Peyer's patch (tissue), 4 donors: ENCODE measurements around the gene PDIA3.

Source experiments
- POLR2A ChIP-seq, 2 donors: fragments of 450-650 bp; IDR thresholded peaks; one replicate each; pipeline ENCODE4 v1.5.1; 2017; ENCODE audit warnings: antibody characterized with exemption in 2 of 2, mild to moderate bottlenecking in 2 of 2, moderate library complexity in 2 of 2
- TF ChIP-seq, protein P1 (sequence below), 6 experiments: fragments of 450-650 bp in 4 of 6; fragments of 200-600 bp in 2 of 6; sonication (generic) in 1 of 6; IDR thresholded peaks; one replicate each; pipeline ENCODE4 v1.5.1; 2017 to 2019; ENCODE audit warnings: antibody characterized with exemption in 6 of 6, mild to moderate bottlenecking in 3 of 6, moderate library complexity in 1 of 6

DNA sequence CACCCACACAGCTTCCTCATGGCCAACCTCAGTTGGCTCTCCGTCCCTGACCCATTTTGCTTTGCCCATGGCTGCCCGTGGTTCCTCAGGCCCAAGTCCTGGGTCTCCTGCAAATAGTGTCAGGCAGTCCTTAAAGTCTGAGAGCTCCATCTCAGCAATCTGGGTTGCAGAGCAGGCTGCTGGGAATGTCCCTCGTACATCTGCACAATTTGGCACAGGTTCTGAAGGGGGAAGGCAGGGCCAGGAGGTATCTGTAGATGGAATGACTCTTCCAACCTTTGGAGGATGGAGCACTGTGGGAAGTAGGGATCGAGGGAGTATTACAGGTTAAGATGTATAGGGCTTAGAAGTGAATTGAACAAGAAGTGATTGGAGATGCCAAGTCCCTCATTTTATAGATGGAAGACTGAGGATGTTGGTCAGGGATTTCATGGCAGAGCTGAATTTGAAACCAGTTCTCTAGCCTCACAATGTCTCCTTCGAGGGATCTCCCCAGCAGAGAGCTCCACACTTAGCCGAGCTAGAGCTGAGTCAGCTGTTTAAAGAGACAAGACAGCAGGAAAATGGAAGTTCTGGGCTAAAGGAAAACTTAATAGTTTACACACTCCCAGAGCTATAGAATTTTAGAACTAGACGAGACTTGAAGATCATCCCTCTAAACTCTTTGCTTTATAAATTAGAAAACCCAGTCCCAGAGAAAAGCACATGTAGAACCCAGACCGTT lies 43.4 kb upstream of the PDIA3 start:
- TF ChIP-seq, protein P1, sequence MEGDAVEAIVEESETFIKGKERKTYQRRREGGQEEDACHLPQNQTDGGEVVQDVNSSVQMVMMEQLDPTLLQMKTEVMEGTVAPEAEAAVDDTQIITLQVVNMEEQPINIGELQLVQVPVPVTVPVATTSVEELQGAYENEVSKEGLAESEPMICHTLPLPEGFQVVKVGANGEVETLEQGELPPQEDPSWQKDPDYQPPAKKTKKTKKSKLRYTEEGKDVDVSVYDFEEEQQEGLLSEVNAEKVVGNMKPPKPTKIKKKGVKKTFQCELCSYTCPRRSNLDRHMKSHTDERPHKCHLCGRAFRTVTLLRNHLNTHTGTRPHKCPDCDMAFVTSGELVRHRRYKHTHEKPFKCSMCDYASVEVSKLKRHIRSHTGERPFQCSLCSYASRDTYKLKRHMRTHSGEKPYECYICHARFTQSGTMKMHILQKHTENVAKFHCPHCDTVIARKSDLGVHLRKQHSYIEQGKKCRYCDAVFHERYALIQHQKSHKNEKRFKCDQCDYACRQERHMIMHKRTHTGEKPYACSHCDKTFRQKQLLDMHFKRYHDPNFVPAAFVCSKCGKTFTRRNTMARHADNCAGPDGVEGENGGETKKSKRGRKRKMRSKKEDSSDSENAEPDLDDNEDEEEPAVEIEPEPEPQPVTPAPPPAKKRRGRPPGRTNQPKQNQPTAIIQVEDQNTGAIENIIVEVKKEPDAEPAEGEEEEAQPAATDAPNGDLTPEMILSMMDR (IDR thresholded peaks at IDR 0.05) = no peak
- no peak for TF ChIP-seq POLR2A (IDR thresholded peaks at IDR 0.05)
